ENCODE data around the gene PHPT1. TPM values are rescaled to one million over a fixed set of nuclear protein-coding genes. Genes with fewer than 3 reads are reported as not detected.
"Not testable (repeated sequence)": the region's sequence is repeated elsewhere in the genome, so short reads cannot be mapped to it uniquely, and the experiment has no call there.

The PHPT1 gene
- total RNA-seq, 1 experiment from 2014 or later, result 70.5 TPM

GRCh38 chr9:136882109-136882946 is 33.1 kb downstream of the PHPT1 start:
- peak; percentile 81 to 86 for DNase-seq (ENCODE audit: low read depth in 1 of 2, low spot score in 2 of 2)
- H3K27ac ChIP-seq, result no peak overlapping the region

DNA sequence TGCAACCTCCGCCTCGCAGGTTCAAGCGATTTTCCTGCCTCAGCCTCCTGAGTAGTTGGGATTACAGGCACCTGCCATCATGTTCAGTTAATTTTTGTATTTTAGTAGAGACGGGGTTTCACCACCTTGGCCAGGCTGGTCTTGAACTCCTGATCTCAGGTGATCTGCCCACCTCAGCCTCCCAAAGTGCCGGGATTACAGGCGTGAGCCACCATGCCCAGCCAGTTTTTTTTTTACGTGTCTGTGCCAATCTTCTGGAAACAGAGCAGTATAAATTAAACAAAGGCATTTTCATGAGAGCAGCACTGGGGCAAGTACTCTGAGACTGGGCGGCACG is 33.7 kb downstream of the PHPT1 start:
- not testable (repeated sequence) for H3K27me3 ChIP-seq (replicated peaks); H3K36me3 ChIP-seq; H3K4me3 ChIP-seq; H3K27ac ChIP-seq; H3K9me3 ChIP-seq (replicated peaks); DNase-seq (ENCODE audit: low read depth in 1 of 2, low spot score in 2 of 2)
- peaks cover 36% of the 10 kb centered on the region for H3K4me1 ChIP-seq (replicated peaks)

More at GRCh38 chr9:136882109-136882946, 33.1 kb downstream of the PHPT1 start:
- H3K36me3 ChIP-seq, result peaks cover 3% of the 10 kb centered on the region
- H3K27me3 ChIP-seq (replicated peaks), result no peaks in the 10 kb centered on the region
- H3K4me1 ChIP-seq (replicated peaks), result peaks cover 30% of the 10 kb centered on the region
- peak overlapping the region; percentile 23 for H3K4me3 ChIP-seq
- H3K9me3 ChIP-seq (replicated peaks), result 0 out of 2 replicates have a peak, but pooled peaks cover 2% of the 10 kb centered on the region

DNA sequence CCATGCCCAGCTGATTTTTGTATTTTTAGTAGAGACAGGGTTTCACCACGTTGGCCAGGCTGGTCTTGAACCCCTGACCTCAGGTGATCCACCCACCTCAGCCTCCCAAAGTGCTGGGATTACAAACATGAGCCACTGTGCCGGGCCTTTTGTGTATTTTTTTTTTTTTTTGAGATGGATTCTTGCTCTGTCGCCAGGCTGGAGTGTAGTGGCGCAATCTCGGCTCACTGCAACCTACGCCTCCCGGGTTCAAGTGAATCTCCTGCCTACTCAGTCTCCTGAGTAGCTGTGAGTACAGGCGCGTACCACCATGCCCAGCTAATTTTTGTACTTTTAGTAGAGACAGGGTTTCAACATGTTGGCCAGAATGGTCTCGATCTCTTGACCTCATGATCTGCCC is 34.5 kb downstream of the PHPT1 start:
- not testable (repeated sequence) for H3K27me3 ChIP-seq (replicated peaks); DNase-seq (ENCODE audit: low read depth in 1 of 2, low spot score in 2 of 2); H3K9me3 ChIP-seq (replicated peaks); H3K4me3 ChIP-seq; H3K27ac ChIP-seq; H3K36me3 ChIP-seq
- H3K4me1 ChIP-seq (replicated peaks), result peaks cover 36% of the 10 kb centered on the region

DNA sequence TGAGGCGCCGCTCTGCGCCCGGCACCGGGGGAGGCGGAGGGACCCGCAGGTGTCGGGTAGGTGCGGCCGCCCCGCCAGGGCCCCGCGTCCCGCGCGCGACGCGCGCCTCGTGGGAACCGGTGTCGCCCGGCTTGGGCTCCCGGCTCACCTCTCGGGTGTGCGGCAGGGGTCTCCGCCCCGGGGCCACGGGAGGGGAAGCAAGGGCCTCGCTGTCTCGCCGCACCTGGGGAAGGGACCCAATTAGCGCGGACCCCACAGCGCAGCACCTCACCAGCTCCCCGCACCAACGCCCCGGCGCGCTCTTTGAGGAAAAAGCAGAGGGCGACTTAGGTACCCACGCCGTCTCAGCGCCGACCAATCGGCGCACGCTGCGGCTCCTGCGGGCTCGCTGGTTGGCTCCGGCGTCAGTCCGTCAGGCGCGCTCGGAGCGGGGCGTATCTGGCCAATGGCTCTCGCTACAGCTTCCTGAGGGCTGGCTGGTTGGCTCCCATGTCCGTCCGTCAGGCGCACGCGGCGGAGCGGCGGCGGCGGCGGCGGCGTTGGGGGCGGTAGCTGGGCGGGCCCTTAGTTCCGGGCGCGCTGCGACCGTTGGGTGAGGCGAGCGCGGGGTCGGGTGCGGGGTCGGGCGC is 36.9 kb downstream of the PHPT1 start, which contains the start of gene TRAF2:
Gene TRAF2 (plus strand): TSS at position 567 of the 629 bp plus-strand sequence. CDS start 12,225 bp downstream, outside the sequence.
- Histone ChIP-seq H3K4me3 (peak within 1 kb of the TSS; percentile 96), H3K27ac (peak within 1 kb of the TSS; percentile 86), H3K36me3 (peaks cover 15% of the 10 kb centered on the region), H3K27me3 (replicated peaks) (no peaks in the 10 kb centered on the region), H3K4me1 (replicated peaks) (peaks cover 36% of the 10 kb centered on the region), H3K9me3 (replicated peaks) (0 out of 2 replicates have a peak, but pooled peaks cover 2% of the 10 kb centered on the region)
- DNase-seq (ENCODE audit: low read depth in 1 of 2, low spot score in 2 of 2), result peak; percentile 95 to 97

DNA sequence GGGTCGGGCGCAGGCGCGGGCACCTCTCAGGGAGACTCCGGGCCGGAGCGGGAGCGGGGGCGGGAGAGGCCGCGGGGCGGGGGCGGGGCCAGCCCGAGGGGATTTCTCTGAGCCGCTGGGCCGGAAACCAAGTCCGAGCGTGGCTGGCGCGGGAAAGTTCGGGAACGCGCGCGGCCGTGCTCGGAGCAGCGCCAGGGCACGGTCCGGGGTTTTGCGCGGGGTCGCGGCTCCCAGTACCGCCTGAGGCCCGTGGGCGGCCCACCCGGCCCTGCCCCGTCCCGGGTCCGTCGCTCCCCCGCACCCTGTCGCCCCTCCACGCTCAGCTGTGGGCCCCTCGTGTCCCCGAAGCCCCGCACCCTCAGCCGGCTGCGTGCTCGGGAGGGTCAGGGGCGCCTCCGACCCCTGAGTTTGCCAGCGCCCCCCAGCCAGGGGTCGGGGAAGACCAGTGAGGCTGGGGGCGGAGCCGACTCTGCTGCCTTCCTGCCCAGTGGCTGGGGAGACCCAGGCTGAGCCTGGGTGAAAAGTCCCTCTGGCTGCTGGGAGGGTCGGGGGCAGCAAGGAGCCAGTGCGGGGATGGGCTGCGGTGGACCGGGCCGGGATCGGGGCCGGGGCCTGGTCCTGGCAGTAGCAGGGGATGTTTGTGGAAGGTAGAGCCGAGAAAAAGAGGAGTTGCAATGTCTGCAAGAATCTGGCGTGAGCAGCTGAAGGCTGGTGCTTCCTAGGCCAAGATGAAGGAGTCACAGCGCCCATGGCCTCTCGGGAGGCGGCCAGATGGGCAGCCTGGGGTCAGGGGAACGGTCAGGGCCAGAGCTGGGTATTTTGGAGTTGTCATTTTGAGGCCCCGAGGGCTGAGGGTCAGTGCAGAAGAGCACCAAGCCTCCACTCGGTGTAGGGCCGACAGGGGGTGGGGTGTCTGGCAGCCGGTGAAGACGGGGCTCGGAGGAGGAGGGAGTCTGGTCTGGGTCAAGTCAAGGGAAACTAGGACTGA is 37.7 kb downstream of the PHPT1 start:
- peak in 1 of 2 experiments; percentile 37 for DNase-seq (ENCODE audit: low read depth in 1 of 2, low spot score in 2 of 2)
- Histone ChIP-seq H3K27me3 (replicated peaks) (no peaks in the 10 kb centered on the region), H3K36me3 (peaks cover 18% of the 10 kb centered on the region), H3K4me1 (replicated peaks) (peaks cover 29% of the 10 kb centered on the region), H3K27ac (peak overlapping the region; percentile 86), H3K9me3 (replicated peaks) (0 out of 2 replicates have a peak, but pooled peaks cover 2% of the 10 kb centered on the region), H3K4me3 (peak overlapping the region; percentile 96)

- Histone ChIP-seq H3K9me3 (replicated peaks) (0 out of 2 replicates have a peak, but pooled peaks cover 2% of the 10 kb centered on the region), H3K4me3 (no peak overlapping the region), H3K4me1 (replicated peaks) (peaks cover 19% of the 10 kb centered on the region; the same call in 1 of the 2 replicates), H3K27me3 (replicated peaks) (no peaks in the 10 kb centered on the region), H3K36me3 (peaks cover 18% of the 10 kb centered on the region), H3K27ac (no peak overlapping the region)
- DNase-seq (ENCODE audit: low read depth in 1 of 2, low spot score in 2 of 2), result no peak
Observed at GRCh38 chr9:136888454-136888853, 39.2 kb downstream of the PHPT1 start.

DNA sequence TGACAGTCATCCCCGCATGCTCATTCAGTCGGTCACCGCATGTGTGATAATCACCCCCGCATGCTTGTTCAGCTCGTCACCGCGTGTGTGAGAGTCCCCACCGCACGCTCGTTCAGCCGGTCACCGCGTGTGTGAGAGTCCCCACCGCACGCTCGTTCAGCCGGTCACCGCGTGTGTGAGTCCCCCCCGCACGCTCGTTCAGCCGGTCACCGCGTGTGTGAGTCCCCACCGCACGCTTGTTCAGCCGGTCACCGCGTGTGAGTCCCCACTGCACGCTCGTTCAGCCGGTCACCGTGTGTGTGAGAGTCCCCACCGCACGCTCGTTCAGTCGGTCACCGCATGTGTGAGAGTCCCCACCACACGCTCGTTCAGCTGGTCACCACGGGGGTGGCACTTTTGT is 40.6 kb downstream of the PHPT1 start:
- peaks cover 27% of the 10 kb centered on the region for H3K36me3 ChIP-seq
- H3K27ac ChIP-seq, result no peak overlapping the region
- no peak for DNase-seq (ENCODE audit: low read depth in 1 of 2, low spot score in 2 of 2)

DNA sequence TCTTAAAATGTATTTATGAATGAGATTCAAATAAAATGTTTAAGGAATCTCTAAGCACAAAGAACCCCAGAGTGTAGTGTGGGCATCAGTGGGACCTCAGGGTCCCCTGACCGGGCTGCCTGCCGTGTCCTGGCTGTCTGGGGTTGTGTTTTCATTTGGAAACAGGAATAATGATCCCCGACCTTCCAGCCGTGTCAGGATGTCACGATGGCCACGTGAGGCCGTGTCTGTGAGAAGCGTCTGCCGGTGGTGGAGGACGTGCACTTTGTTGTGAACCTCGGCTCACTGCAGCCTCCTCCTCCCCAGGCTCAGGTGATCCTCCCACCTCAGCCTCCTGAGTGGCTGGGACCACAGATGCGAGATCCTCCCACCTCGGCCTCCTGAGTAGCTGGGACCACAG is 41.5 kb downstream of the PHPT1 start:
- DNase-seq (ENCODE audit: low read depth in 1 of 2, low spot score in 2 of 2), result no peak
- H3K27ac ChIP-seq, result no peak overlapping the region
- H3K4me1 ChIP-seq (replicated peaks), result peaks cover 14% of the 10 kb centered on the region; the same call in 1 of the 2 replicates
- no peaks in the 10 kb centered on the region for H3K27me3 ChIP-seq (replicated peaks)
- no peak overlapping the region for H3K4me3 ChIP-seq
- H3K36me3 ChIP-seq, result peaks cover 33% of the 10 kb centered on the region
- 0 out of 2 replicates have a peak, but pooled peaks cover 2% of the 10 kb centered on the region for H3K9me3 ChIP-seq (replicated peaks)

More for the DNA sequence above, 40.6 kb downstream of the PHPT1 start:
- no peak overlapping the region for H3K4me3 ChIP-seq
- H3K9me3 ChIP-seq (replicated peaks), result 0 out of 2 replicates have a peak, but pooled peaks cover 2% of the 10 kb centered on the region
- H3K4me1 ChIP-seq (replicated peaks), result peaks cover 19% of the 10 kb centered on the region; the same call in 1 of the 2 replicates
- no peaks in the 10 kb centered on the region for H3K27me3 ChIP-seq (replicated peaks)

- H3K4me1 ChIP-seq (replicated peaks), result peaks cover 10% of the 10 kb centered on the region
- H3K4me3 ChIP-seq, result no peak overlapping the region
- H3K36me3 ChIP-seq, result peaks cover 45% of the 10 kb centered on the region
- no peaks in the 10 kb centered on the region for H3K9me3 ChIP-seq (replicated peaks)
- no peak for DNase-seq (ENCODE audit: low read depth in 1 of 2, low spot score in 2 of 2)
- no peak overlapping the region for H3K27ac ChIP-seq
- H3K27me3 ChIP-seq (replicated peaks), result no peaks in the 10 kb centered on the region
Observed at GRCh38 chr9:136896027-136896426, 46.8 kb downstream of the PHPT1 start.

- no peak overlapping the region for H3K4me3 ChIP-seq
- H3K27me3 ChIP-seq (replicated peaks), result no peaks in the 10 kb centered on the region
- H3K4me1 ChIP-seq (replicated peaks), result peaks cover 32% of the 10 kb centered on the region
- no peak for DNase-seq (ENCODE audit: low read depth in 1 of 2, low spot score in 2 of 2)
- peaks cover 53% of the 10 kb centered on the region for H3K36me3 ChIP-seq
- H3K9me3 ChIP-seq (replicated peaks), result no peaks in the 10 kb centered on the region
- no peak overlapping the region for H3K27ac ChIP-seq
Observed at GRCh38 chr9:136898483-136899100, 49.4 kb downstream of the PHPT1 start.

- Histone ChIP-seq H3K4me1 (replicated peaks) (peaks cover 32% of the 10 kb centered on the region), H3K4me3 (no peak overlapping the region), H3K9me3 (replicated peaks) (no peaks in the 10 kb centered on the region), H3K27me3 (replicated peaks) (no peaks in the 10 kb centered on the region), H3K36me3 (peaks cover 55% of the 10 kb centered on the region), H3K27ac (no peak overlapping the region)
- DNase-seq (ENCODE audit: low read depth in 1 of 2, low spot score in 2 of 2), result no peak
Observed at GRCh38 chr9:136899196-136899595, 50.0 kb downstream of the PHPT1 start.

DNA sequence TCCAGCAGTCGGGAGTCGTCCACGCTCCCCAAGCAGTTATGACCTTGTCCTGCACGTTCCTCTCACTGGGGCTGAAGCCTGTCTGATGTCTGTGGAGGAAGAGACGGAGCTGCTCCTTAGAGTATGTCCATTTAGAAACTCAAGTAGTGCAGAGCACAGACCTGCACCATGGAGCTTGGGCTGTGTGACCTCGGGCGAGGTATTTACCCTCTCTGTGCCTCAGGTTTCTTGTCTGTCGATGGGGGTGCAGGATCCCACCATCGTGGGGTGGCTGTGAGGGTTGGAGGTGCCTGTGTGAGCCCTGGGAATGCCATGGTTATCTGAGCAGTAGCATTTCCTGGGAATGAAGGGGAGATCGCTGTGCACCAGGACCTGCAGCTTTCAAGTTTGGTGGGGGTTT is 51.3 kb downstream of the PHPT1 start:
- H3K27ac ChIP-seq, result no peak overlapping the region
- H3K36me3 ChIP-seq, result peaks cover 52% of the 10 kb centered on the region
- no peak for DNase-seq (ENCODE audit: low read depth in 1 of 2, low spot score in 2 of 2)
- no peaks in the 10 kb centered on the region for H3K27me3 ChIP-seq (replicated peaks)
- peaks cover 32% of the 10 kb centered on the region for H3K4me1 ChIP-seq (replicated peaks)
- H3K4me3 ChIP-seq, result no peak overlapping the region
- H3K9me3 ChIP-seq (replicated peaks), result no peaks in the 10 kb centered on the region
